Posterior cingulate gyrus (tissue), 11 donors: ENCODE data around the gene KIF5C.

Source experiments
- DNase-seq, 10 donors: peaks; one replicate each; pipeline versions ENCODE4 v3.0.0 to v3.0.0-alpha.2; 2020 to 2021; ENCODE audit warnings: mixed read lengths in 3 of 10
- intact Hi-C: fragments of 100-400 bp; cut with DNase I; formaldehyde crosslinking; loops from one replicate; pipeline ENCODE4 v1.15.1; 2023

The KIF5C gene

DNA sequence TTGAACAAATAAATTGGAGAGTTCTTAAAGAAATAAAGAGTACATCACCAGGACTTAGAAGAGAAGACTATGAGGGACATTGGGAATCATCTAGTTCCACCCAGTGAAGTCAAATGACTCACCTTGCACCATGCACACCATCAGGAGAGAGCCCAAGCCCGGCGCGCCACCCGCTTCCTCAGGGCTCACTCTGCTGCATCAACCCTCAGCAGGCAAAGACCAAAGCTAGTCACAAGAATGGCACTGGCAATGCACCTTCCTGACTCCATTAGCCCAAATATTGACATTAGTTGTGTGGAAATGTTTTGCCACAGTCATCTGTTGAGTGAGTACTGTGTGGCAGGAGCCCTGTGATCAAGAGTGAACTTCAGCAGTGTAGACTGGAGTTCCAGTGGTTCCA lies 156.4 kb downstream of the KIF5C start:
- no peak for DNase-seq
- intact Hi-C loops = loop anchor here (5.0 kb wide), 1 partner anchor 526 kb away; no protein-coding TSS in a partner anchor

DNA sequence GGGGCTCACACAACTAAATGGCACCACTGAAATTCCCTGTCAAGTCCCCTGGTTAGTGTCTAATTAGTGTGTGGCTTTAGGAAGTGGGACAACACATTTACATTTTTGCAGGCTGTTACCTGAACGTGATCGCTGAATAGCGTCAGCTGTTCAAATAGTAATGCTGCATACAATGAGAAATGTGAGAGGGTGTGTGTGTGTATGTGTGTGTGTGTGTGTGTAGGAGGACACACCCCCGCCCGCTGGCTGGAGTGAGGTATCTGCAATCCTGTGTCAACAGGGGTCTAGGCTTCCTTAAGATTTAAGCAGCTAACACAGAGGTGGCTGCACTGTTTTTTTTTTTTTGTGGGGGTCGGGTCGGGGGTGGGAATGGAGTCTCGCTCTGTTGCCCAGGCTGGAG lies 158.7 kb downstream of the KIF5C start:
- no peak for DNase-seq
- intact Hi-C loops = loop anchor here (5.0 kb wide), 1 partner anchor 524 kb away; no protein-coding TSS in a partner anchor

DNA sequence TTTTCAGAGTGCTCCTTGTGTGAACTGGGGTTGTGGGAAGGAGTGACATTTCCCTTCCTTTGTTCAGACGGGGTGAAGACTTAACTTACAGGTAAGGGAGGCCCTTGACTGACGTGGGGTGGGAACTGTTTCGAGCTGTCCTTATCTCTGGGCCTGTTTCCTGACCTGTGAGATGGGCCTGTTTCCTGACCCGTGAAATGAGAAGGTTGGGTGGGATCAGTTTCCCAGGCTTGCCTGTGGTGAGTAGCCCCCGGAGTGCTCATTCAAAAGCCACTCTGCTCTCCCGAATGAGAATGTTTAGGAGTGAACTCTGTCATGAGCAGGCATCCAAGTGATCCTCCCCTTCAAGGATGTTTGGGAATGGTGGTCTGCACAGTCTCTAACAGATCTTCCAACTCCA lies 159.4 kb downstream of the KIF5C start:
- intact Hi-C loops = loop anchor here (5.0 kb wide), 1 partner anchor 523 kb away; no protein-coding TSS in a partner anchor
- DNase-seq = no peak

DNA sequence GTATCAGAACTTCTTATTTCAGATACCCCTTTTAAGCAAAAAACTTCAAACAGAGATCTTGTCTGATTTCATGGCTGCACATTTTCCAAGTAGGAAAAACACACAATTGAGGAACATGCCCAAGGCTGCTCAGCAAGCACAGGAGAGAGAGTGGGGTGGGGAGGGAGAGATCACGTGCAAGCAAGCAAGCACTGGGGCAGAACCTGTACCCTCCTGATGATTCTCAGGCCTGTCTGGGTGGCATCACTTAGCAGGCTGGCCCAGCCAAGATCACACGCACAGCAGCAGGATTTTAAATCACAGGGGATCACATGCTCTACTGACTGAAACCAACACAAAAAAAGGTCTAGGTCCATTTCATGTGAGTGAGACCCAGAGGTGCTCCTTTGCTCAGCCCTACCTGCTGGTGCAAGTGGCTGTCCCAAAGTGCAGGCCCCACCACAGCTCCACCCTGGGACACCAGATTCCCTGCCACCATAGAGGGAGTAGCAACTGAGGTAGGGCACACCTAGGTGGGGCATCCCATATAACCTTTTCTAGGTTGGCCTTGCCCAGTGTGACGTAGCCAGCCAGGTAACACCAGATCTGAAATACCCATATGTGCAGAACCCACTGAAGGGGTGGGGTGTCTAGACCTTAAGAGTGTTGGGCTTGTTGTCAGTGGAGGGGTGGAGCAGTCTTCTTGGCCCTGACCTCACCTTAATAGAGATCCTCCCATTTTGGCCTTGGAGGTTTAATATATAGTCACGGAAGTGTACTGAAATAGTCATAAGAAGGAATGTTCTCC lies 161.7 kb downstream of the KIF5C start:
- intact Hi-C loops = no loop called here
- DNase-seq = no peak

DNA sequence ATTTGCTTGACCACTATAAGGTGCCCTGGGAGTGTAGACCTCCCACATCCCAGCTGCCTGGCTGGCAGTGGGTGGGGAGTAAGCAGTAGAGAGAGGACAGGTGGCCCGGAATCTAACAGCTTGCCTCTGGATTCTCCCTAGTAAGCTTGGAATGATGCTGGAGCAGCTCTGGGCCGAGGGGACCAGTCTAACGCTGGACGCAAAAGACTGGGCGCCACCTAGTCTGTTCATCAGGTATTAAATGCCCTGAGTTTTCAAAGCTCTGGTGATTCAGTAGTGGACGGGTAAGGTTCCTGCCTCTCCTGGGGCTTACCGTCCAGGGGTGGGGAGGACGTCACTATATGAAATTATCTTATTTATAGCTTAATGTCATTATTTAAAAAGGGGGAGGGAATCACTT lies 162.8 kb downstream of the KIF5C start:
- no peak for DNase-seq
- intact Hi-C loops = no loop called here

DNA sequence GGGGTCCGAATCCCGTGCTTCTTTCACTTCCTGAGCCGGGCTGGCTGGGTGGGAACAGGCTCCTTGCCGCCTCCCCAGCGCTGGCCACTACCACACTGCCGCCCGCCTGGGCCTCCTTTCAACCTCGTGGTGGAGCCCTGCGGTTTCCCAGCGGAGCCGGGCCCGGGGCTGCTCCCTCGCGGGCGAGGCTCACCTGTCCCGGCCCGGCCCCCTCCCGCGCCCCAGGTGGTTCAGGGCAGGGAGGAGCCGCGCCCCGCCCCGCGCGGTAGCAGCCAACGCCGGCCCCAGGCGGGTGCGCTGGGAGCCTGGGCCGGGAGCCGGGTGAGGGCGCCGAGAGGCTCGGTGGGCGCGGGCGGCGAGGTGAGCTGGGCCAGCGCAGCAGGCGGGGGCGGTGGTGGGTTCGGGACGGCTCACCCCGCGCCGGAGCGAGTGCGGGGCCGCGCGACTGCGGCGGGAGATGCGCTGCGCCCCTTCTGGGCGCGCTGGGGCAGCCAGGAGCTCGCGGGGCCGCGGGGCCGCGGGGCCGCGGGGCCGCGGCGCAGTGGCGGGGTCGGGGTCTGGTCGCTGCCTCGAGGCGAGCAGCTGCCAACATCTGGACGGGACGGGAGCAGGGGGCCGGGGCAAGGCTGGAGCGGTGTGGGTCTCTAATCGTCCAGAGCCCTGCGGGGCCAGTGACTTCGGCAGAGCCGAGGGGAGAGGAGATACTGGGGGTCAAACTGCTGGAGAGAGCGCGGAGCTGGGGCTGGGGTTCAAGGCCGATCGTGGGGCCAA lies 163.6 kb downstream of the KIF5C start, which contains the start of gene LYPD6B:
Gene LYPD6B (plus strand): TSS at position 258 of the 771 bp plus-strand sequence. CDS start 92,250 bp downstream, outside the sequence.
- intact Hi-C loops = no loop called here
- peak in 3 of 10 donors; percentile 72 to 86 (median 75) for DNase-seq

DNA sequence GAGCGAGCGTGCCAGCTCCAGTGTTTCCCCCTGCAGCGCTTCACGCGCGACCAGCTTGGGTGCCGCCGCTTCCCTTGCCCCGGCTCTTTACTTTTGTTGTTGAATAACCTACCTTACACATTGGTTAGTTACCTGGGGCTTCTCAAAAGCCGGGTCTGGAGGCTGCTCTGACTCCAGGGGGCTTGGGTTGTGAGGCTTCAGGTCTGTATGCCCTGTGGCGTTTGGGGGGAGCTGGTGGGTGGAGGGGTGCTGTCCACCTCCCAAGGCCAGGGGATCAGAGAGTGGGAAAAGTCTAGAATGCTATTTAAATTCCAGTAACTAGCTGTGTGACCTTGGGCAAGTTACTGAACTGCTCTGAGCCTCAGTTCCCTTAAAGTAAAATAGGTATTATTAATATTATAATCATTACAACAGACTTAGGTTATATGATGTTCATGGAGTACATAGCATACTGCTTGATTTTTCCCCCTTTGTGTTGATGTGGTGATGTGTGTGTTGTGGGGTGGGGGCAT lies 164.2 kb downstream of the KIF5C start:
- DNase-seq = peak in 1 of 10 donors; percentile 78
- intact Hi-C loops = no loop called here

DNA sequence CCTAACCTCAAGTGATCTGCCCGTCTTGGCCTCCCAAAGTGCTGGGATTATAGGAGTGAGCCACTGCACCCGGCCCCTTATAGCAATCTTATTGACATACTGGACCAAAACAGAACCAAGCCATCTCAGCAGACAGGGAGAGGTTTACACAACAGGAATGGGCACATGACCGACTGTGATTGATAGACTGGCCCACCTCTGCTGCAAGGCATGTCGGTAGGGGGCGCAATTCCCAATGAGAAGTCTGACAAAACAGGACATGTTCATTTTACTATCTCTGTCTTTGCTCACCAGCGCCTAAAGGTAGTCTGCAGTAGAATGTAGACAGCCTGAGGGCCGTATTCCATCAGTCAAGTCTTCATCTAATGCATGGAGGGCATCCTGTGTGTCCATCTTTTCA lies 165.4 kb downstream of the KIF5C start:
- intact Hi-C loops = no loop called here
- peak in 1 of 10 donors; percentile 64 for DNase-seq

DNA sequence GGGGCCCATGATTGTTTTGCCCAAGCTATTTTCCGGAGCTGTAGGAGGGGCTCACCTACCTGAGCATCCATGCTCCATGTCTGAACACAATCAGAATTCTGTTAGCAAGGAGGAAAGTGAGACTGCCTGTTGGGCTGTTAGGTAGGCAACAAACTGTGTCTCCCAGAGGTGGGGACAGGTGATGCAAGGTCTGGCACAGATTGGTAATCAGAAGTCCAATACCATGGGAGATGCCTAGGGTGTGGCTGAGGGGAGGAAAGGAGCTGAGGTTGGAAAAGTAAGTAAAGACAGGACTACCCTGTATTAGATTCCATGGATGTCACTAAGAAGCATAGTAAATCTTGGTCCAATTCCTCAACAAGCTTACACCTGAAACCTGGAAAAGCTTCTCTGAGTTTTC lies 166.5 kb downstream of the KIF5C start:
- intact Hi-C loops = no loop called here
- DNase-seq = no peak

DNA sequence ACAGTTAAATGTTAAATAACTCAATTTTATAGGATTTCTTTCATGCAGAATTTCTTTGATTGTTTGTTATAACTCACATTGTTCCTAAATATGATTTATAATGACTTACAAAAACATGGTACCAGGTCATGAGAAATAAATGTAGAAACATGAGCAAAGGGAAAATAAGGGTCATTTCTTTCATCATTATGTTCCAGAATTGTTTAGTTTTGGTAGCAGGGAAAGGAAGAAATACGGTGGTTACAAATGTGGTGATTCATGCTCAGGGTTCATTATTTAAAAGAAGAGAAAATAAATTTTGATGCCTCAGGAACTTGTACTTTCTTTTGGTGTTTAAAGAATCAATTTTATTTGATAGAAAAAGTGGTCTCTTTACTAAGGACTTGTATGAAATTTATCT lies 167.9 kb downstream of the KIF5C start:
- no peak for DNase-seq
- intact Hi-C loops = no loop called here

DNA sequence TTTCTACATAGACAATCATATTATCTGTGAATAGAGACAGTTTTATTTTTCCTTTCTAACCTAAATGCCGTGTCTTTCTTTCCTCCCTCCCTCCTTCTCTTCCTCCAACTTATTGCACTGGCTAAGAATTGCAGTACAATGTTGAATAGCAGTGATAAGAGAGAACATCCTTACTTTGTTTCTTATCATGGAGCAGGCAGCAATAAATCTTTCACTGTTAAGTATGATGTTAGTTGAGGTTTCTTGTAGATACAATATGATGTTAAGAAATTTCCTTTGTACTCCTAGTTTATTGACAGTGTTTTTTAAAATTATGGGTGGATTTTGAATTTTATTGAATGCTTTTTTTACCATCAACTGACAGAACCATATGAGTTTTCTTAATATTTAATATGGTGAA lies 169.5 kb downstream of the KIF5C start:
- no peak for DNase-seq
- intact Hi-C loops = no loop called here

DNA sequence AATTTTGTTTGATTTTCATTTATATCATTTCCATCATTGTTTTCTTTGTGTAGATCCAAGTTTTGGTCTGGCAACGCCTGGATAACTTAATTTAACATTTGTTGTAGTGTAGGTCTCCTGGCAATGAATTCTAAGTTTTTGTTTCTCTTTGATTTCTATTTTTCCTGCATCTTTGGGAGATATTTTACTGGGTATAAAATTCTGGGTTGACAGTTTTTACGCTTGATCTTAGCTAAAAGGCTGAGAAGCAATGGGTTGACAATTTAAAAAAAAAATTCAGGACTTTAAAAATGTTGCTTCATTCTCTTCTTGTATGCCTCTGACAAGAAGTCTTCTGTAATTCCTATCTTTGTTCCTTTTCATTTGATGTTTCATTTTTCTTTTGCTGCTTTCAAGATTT lies 172.1 kb downstream of the KIF5C start:
- intact Hi-C loops = no loop called here

DNA sequence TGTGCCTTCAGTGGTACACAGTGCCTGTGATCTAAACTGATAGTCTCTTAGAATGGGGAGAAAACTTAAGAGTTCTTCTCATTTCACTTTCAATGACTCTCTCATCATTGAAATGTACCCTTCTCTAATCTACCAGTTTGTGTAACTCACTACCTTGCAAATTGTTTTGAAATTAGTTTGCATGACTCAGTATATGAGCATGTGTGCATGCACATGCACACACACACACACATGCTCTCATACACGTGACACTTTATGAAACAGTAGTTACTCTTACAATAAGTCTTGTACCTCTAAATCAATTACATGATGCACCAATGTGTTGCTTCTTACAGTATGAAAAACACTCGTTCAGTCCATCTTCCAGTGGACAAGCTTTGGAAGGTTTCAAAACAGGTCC lies 174.1 kb downstream of the KIF5C start:
- DNase-seq = no peak
- intact Hi-C loops = no loop called here

More for the DNA sequence above, 172.1 kb downstream of the KIF5C start:
- no peak for DNase-seq

DNA sequence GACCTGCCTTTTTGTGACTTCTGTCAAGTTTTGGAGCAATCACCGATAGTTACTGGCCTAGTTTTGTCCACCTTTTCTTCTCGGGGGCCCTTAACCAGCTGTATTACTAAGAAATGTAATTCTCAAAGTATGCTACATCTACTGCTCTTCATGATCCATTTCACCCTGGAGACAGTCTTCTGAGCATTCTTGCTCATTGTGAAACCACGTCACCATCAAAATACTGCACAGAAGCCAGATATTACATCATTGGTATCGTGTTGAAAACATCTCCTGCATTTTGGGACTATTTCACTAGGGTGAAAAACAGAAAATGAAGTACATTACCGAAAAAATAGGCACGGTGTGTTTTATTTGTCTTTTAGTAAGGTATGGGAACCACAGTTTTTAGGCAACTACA lies 175.2 kb downstream of the KIF5C start:
- intact Hi-C loops = no loop called here
- DNase-seq = no peak

DNA sequence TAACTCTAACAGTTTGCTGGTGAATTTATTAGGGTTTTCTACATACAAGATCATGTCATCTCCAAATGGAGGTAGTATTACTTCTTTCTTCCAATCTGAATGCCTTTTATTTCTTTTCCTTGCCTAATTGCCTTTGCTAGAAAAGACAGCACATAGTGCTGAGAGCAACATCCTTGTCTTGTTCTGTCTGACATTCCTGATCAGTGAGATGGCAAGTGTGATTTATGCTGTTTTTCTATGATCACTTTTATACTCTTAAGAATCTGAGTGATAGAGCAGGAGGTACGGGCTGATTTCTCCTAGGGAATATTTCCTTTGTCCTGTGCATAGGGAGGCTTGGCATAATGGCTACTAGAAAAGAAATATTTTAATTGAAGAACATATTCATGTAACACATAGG lies 180.7 kb downstream of the KIF5C start:
- intact Hi-C loops = no loop called here
- DNase-seq = no peak

DNA sequence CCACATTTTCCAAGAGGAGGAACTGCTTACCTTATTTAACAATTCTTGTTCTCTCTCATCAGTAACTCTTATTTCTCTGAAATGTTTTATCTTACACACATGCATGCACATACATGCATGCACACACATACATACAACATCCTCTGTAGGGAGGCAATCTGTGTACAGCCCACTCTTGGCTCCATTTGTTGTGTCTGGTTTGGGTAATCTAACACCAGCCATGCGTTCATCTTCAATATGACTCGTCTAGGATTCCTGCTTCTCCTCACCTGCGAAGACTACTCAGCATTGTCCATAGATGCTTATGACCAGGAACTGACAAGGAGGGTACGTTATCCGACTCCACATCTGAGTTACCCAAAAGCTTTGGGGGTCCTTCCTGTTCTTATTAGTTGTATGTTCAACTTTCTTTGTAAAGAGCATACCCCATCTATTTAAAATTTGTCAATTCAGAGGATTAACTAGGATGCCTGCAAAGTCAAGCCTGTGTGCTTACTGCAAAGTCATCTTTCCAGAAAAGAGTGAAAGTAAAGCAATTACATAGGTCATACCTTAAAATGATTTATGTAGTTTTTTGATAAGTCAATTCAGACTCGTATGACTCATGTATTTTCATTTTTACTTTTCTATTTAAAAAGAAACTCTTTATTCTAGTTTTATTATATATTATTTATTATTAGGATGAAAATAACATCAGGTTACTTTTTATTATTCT lies 181.7 kb downstream of the KIF5C start:
- intact Hi-C loops = no loop called here
- no peak for DNase-seq

DNA sequence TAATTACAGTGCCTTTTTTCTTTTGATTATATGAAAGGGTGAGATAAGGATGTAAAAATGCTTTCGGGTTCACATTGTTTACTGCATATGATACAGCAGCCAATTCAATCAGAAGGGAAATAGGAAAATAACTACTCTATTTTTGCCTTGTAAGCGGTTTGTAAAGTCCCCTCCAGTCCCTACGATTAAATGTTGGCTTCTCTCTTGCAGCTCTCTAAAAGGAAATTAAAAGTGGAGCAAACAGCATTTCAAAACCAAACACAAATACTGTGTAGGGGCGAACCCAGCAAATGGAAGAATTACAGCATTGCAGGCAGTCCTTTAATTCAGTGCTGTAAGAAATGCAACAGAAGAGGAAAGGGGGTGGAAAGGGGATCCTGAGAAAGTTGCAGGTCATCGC lies 182.4 kb downstream of the KIF5C start:
- intact Hi-C loops = no loop called here
- DNase-seq = no peak

DNA sequence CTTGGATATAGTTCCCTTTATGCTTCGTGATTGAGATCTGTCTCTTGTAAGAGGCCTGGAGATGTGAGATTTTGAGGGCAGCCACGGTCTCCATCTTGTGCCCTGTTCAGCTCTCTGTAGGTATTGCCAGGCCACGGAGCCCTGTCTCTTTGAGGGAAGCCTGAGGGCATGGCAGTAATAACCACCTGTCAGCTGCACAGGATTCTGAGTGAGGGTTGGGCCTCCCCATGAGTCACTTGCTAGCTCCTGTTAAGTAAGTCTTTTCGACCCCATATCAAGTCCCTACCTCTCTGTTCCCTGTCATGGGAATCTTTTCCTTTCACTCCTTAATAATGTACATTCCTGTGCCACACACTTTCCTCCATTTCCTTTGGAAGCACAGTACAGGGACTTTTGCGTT lies 183.9 kb downstream of the KIF5C start:
- DNase-seq = no peak
- intact Hi-C loops = no loop called here

DNA sequence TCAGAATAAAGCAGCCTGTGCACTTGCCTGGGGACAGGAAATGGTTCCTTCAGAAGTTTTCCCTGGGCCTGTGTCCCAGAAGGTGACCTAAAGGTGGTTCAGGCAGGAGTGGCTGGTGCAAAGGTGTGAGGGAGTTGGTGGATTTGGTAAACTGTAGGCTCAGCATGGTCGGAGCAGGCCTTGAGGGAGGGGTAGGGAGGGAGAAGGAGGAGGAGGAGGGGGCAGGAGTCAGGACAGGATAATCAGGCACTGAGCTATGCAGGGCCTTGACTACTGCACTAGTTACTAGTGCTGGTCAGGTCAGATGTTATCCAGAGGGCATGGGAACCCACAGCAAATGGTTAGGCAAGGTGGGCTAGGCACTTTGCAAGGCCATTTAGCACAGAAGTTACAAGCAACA lies 184.8 kb downstream of the KIF5C start:
- intact Hi-C loops = no loop called here
- DNase-seq = no peak

DNA sequence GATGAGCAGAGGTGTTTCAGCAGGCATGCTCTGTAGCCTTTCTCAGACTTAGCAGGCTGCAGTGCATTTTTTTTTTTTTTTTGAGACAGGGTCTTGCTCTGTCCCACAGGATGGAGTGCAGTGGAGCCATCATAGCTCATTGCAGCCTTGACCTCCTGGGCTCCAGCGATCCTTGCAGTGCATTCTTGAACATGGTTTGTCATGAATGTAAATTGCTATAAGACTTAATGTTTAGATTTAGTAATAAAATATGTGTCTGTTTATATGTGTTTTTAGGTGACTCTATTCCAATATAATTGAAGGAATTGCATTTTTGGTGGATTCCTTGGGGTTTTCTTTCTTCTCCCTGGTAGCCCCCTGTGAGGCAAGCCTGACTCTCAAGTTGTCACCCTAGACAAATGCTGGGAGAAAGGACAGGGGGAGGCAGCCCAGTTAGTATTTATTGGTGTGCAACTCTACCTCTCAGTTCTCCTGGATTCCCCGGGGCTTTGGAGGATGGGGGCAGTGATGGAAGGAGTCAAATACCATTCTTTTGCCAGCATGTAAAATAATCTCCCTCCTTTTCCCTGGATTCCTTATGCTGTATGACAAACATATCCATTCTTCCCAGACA lies 186.2 kb downstream of the KIF5C start:
- intact Hi-C loops = no loop called here
- DNase-seq = no peak
